Left renal cortex interstitium (tissue), 4 donors: ENCODE data around the gene SH3RF1. TPM values are rescaled to one million over a fixed set of nuclear protein-coding genes. Genes with fewer than 3 reads are reported as not detected.
A peak's percentile ranks its signal among the peaks of the same experiment; 100 is the strongest.

Experiments used
- DNase-seq, 4 donors: peaks; one replicate each; pipeline ENCODE4 v3.0.0-alpha.2; 2013; ENCODE audit warnings: low read depth in 4 of 4, low spot score in 2 of 4, missing footprints in 1 of 4
- polyA plus RNA-seq, 4 donors: library from polyadenylated mRNA; unstranded; fragments of 120-200 nt; gene quantifications; one replicate each; pipeline ENCODE4 v1.2.1, GENCODE V29; 2013; ENCODE audit not compliant: insufficient read length in 4 of 4

SH3RF1 gene
- polyA plus RNA-seq, 4 donors = 27.6 to 35.9 (median 28.7) TPM

DNA sequence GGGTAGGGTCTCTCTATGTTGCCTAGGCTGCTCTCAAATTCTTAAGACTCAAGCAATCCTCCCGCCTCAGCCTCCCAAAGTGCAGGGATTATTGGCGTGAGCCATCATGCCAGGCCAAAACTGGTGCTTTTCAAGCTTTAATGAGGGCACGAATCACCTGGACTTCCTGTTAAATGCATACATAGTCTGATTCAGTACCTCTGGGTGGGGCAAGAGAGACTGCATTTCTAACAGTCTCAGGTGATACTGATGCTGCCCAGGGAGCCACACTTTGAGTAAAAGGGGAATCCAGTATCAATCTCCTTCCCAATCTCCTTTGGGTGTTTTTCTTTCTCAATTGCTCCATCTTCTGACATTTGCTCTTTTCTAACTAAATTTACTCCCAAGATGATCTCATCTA is 96.5 kb downstream of the SH3RF1 start:
- DNase-seq = no peak

GRCh38 chr4:169167957-169168858 is 102.5 kb downstream of the SH3RF1 start:
- DNase-seq = no peak

DNA sequence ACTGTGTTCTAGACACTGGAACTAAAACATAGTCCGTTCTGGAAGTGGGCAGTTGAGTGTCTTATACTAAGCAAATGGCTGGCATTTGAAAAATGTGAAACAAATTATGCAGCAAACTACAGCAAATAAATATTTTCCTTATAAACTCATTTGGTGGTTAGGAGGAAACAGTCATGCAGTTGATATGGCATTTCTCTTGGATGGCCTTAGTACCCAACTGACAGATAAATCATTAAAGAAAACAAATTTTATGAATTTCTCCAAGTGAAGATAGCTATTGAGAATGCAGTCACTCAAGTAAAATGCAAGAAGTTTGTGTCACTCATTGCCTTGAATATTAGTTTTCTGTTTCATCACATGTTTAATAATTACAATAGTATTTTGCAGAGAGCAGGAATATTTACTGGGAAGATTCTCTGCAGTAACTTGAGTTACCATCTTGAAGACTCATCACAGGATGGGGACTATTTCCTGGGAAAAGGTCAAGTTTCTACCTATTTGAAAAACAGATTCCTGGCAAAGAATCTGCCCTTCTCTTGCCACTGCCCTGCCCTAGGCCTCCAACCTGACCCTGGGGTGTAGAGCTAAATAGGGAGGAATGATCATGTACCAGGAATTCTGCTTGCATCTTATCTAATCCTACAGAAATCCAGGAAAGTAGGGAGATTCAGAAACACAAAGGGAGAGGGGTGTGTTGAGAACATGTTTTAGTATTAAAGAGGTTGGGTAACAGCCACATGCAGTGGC is 105.9 kb downstream of the SH3RF1 start:
- no peak for DNase-seq

GRCh38 chr4:169163947-169164668 is 106.6 kb downstream of the SH3RF1 start:
- DNase-seq = no peak

DNA sequence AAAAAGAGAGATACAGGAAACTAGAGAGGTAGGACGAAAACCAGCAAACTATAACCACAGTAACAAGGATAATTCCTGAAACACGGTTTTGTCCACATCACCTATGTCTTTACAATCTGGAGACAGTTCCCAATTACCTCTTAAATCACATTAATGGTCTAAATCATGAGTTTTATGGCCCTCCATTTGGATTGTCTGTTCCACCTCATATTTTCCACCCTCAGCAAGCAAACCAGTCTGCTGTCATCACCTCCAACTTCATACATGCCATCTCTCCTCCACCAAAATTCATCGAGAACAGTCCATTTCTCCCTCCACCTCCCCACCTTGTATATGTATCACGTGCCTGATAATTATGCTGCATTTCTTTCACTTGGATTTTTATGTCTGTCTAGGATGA is 107.3 kb downstream of the SH3RF1 start:
- no peak for DNase-seq

DNA sequence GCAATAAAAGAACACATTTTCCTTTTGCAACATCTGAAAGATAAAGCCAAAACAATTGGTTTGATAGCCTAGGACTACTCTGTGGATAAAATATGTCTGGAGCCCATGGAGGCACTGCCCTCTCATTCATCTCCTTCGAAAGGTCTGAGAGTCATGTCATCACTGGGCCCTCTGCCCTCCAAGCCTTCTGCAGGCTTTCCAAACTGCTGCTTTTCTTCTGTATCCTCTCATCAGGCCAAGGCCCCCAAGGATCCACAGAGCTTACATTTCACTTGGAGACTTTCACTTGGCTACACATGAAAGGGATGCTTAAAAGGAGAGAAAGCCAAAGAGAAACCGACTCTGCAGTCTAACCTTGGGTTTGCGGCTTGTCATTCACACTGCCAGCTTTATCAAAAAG is 109.9 kb downstream of the SH3RF1 start:
- peak in 1 of 4 donors; percentile 41 for DNase-seq

GRCh38 chr4:169159624-169160171 is 111.1 kb downstream of the SH3RF1 start:
- no peak for DNase-seq

DNA sequence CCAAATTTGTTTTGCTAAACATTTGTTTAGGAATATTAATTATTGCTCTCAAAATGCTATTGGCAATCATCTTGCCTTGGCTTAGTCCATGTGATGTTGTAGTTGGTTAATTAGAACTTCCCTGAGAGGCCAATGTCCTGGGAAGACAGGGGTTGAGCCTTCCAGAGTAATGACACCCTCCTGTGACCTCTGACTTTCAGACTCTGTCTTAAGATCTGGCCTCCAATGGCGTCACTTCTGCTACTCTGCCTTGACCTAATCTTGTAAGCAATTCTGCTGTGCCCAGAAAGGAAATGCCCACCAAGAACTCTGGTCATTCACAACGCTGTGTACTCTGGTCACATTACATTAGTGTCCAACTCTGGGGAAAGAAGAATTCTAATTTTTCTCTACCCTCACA is 111.9 kb downstream of the SH3RF1 start:
- no peak for DNase-seq

DNA sequence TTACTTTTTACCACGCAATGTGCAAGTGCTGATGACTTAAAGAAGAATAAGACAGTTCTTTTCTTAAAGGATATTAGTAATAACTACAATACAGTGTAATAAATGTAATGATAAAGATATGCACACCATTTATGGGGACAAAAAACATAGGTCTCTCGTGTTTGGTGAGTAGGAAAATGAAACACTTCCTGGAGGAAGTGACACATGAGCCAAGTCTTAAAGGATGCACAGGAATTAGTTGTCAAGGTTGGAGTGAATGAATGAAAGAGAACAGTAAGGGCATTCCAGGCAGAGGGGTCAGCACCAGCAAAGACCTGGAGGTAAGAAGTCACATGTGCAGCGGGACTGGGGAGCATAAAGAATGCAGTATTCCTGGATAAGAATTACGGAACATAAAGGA is 112.7 kb downstream of the SH3RF1 start:
- no peak for DNase-seq

DNA sequence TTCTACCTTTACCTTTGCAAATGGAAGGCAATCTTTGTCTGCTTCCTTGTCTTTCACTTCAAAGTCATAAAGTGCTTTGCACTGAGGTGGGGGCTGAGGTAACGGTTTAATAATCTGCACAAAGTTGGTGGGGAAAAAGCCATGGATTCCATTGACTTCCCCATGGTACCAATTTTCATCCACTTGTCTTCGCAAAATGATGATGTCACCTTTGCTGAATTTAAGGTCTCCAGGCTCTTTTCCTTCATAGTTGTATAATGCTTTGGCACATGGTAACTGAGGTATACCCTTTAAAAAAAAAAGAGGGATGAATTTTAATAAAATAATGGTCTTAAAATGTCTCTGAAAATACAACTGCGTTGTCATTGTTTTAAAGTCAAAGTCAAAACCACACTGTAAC is 114.4 kb downstream of the SH3RF1 start:
- no peak for DNase-seq

GRCh38 chr4:169154121-169154520 is 116.6 kb downstream of the SH3RF1 start:
- DNase-seq = no peak

GRCh38 chr4:169153481-169154087 is 117.2 kb downstream of the SH3RF1 start:
- no peak for DNase-seq

DNA sequence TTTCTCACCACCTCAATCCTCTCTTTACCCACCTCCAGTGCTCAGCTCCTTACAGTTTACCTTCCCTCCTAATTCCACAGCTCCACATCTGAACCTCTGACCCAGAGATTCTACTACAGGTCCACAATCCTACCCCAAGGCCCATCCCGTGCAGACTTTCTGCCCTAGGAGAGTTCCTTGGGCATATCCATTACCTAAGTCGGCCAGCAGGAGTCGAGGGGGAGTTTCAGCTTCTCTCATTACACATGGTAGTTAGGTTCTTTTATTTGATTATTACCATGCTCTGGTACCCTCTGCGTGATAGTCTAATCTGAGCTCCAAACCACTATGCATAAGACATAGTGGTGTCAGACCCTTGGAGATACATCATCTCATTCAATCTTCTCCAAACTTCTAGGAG is 117.9 kb downstream of the SH3RF1 start:
- no peak for DNase-seq

GRCh38 chr4:169152098-169152497 is 118.7 kb downstream of the SH3RF1 start:
- DNase-seq = no peak

- DNase-seq = no peak
Measured at GRCh38 chr4:169151671-169152070, 119.1 kb downstream of the SH3RF1 start.

- no peak for DNase-seq
Measured at GRCh38 chr4:169150806-169151205, 120.0 kb downstream of the SH3RF1 start.

DNA sequence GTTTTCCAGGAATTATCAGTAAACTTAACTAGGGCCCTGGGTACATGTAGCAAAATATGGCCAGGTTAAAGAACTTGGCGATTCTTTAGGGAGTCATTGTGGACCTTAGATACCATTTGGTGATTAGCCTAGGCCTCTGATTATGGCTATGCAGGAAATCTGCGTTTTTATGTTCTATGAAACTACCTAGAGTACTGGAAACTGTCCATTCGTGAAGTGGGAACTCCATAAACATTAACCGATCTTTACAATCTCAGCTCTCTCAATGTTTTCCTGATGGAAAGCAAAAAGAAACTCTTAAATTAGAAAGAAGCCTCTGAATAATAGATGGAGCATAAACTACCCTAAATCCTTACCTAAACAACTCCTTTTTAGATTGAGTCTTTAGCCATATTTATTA is 121.9 kb downstream of the SH3RF1 start:
- no peak for DNase-seq

GRCh38 chr4:169147191-169147590 is 123.6 kb downstream of the SH3RF1 start:
- DNase-seq = no peak

GRCh38 chr4:169144061-169144600 is 126.6 kb downstream of the SH3RF1 start:
- no peak for DNase-seq

DNA sequence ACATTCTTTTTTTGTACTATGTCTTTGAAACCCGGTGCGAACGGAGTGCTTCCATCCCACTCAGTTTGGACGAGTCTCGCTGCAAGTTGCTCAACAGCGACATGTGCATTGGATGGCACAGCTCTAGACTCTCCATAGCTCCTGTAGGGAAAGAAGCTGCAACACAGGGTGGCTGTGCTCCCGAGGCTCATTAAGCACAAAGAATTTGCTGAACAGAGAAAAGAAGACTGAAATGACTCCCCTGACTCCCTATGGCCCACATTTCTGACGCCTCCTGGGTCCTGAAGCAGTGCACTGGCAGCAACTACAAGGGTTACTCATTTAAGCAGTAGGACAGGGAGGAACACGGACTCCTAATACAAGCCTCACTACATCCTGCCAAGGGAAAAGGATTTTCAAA is 127.4 kb downstream of the SH3RF1 start:
- DNase-seq = peak in 1 of 4 donors; percentile 52
